ENCODE results near the gene WWP2.

DNA sequence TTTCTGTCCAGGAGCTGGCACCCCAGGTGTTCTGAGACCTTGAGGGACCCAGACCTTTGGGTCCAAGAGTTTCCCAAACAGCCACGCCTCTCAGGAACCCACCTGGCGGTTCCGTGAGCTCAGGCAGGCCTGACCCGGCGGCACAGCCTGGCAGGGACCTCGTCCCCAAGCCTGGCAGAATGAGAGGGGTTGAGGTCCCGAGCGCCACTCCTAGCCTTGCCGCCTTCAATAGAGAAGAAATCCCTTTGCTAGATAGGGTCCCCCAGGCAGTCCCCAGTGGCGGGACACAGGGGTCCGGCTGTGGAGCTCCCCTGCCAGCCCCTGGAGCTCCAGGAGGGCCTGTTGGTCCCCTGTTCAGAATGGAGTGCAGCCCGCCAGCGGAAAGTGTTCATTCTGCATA lies 178.5 kb downstream of the WWP2 start:
- TF ChIP-seq EZH2phosphoT487 (IDR thresholded peaks at IDR 0.05; ENCODE audit: borderline replicate concordance, low read depth, low read length): no peak
- TF ChIP-seq, protein P1, sequence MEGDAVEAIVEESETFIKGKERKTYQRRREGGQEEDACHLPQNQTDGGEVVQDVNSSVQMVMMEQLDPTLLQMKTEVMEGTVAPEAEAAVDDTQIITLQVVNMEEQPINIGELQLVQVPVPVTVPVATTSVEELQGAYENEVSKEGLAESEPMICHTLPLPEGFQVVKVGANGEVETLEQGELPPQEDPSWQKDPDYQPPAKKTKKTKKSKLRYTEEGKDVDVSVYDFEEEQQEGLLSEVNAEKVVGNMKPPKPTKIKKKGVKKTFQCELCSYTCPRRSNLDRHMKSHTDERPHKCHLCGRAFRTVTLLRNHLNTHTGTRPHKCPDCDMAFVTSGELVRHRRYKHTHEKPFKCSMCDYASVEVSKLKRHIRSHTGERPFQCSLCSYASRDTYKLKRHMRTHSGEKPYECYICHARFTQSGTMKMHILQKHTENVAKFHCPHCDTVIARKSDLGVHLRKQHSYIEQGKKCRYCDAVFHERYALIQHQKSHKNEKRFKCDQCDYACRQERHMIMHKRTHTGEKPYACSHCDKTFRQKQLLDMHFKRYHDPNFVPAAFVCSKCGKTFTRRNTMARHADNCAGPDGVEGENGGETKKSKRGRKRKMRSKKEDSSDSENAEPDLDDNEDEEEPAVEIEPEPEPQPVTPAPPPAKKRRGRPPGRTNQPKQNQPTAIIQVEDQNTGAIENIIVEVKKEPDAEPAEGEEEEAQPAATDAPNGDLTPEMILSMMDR (conservative IDR thresholded peaks at IDR 0.05; ENCODE audit: low read length): no peak

All from OCI-LY7 (cell line).